Measurements from ENCODE around the gene DMD. TPM values are rescaled to one million over a fixed set of nuclear protein-coding genes. Genes with fewer than 3 reads are reported as not detected.

The DMD gene
- total and polyA plus RNA-seq, 2 of the 13 experiments (the other 11 are each of a cell fraction or from before 2014, with no cell fraction given) = 17.6 to 25.9 TPM

DNA sequence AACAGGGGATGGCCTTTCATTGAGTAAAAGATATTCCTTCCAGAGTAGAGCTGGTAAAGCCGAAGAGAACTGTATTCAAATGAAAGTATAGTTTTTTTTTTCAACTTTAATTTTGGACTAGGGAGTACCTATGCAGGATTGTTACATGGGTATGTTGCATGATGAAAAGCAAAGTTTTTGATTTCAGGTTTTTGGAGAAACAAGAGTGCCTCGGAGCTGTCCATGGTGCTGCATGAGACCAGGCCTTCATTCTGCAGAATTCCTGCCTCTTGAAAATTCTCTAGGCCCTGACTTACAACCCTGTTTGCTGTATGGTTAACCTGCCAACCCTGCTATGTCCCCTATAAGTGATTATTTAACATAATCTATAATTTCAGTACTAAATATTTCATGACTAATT is 1073.8 kb downstream of the DMD start:
- CTCF ChIA-PET (ENCODE audit: low intra/inter-chr PET ratio, low total read pairs) = no interaction called here

More for the DNA sequence above, 1073.8 kb downstream of the DMD start:
- no peak for FAIRE-seq
- 8% methylated on average over 1 of the region's 2 CpGs for WGBS (ENCODE audit: low lambda C conversion rate)
- ATAC-seq = no peak
- Histone ChIP-seq H3K9ac (ENCODE audit: insufficient read depth, low read depth, low read length) (no peak overlapping the region), H3K4me2 (ENCODE audit: low read depth, low read length) (no peak overlapping the region), H3K27me3 (ENCODE audit: control insufficient read depth in 1 of 2, insufficient read depth in 2 of 2, low read length in 2 of 2) (no peaks in the 10 kb centered on the region), H3K9me3 (ENCODE audit: low read length) (no peaks in the 10 kb centered on the region), H3K27ac (ENCODE audit: extremely low read length, insufficient read depth, low read length) (no peak overlapping the region), H3K4me1 (ENCODE audit: insufficient read depth, low read length) (no peaks in the 10 kb centered on the region), H3K36me3 (replicated peaks in 1 of 2; ENCODE audit: control insufficient read depth in 1 of 2, insufficient read depth in 2 of 2, low read length in 2 of 2) (no peaks in the 10 kb centered on the region), H4K20me1 (ENCODE audit: insufficient read depth, low read length) (no peaks in the 10 kb centered on the region), H3K79me2 (ENCODE audit: insufficient read depth, low read length) (no peaks in the 10 kb centered on the region), H3K4me3 (replicated peaks in 1 of 3; ENCODE audit: insufficient read depth in 1 of 3, low read depth in 2 of 3, low read length in 3 of 3) (no peak overlapping the region), H2AFZ (ENCODE audit: low read length) (no peak overlapping the region)
- DNase-seq (ENCODE audit: low spot score) = no peak
- intact Hi-C loops (cut with micrococcal nuclease; ENCODE audit: unreplicated experiment) (no loop called here), in situ Hi-C loops (cut with HindIII; ENCODE audit: extremely low pct_ligation_motif_present, low pct_unique_long_range_greater_than_20kb) (no loop called here)
- TF ChIP-seq ZNF552 (CRISPR knock-in tag; IDR thresholded peaks at IDR 0.05; ENCODE audit: borderline replicate concordance) = no peak
- TF ChIP-seq ZEB1 (IDR thresholded peaks at IDR 0.05; ENCODE audit: insufficient replicate concordance, low read depth) = no peak
- no peak for TF ChIP-seq ASH2L (IDR thresholded peaks at IDR 0.05; ENCODE audit: insufficient read length, low read depth, low read length)
- TF ChIP-seq MIER2 (CRISPR knock-in tag; IDR thresholded peaks at IDR 0.05) = peak; percentile 87
- TF ChIP-seq, protein P1, sequence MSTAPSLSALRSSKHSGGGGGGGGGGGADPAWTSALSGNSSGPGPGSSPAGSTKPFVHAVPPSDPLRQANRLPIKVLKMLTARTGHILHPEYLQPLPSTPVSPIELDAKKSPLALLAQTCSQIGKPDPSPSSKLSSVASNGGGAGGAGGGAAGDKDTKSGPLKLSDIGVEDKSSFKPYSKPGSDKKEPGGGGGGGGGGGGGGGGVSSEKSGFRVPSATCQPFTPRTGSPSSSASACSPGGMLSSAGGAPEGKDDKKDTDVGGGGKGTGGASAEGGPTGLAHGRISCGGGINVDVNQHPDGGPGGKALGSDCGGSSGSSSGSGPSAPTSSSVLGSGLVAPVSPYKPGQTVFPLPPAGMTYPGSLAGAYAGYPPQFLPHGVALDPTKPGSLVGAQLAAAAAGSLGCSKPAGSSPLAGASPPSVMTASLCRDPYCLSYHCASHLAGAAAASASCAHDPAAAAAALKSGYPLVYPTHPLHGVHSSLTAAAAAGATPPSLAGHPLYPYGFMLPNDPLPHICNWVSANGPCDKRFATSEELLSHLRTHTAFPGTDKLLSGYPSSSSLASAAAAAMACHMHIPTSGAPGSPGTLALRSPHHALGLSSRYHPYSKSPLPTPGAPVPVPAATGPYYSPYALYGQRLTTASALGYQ (CRISPR knock-in tag; IDR thresholded peaks at IDR 0.05) = no peak
- TF ChIP-seq, protein P2, sequence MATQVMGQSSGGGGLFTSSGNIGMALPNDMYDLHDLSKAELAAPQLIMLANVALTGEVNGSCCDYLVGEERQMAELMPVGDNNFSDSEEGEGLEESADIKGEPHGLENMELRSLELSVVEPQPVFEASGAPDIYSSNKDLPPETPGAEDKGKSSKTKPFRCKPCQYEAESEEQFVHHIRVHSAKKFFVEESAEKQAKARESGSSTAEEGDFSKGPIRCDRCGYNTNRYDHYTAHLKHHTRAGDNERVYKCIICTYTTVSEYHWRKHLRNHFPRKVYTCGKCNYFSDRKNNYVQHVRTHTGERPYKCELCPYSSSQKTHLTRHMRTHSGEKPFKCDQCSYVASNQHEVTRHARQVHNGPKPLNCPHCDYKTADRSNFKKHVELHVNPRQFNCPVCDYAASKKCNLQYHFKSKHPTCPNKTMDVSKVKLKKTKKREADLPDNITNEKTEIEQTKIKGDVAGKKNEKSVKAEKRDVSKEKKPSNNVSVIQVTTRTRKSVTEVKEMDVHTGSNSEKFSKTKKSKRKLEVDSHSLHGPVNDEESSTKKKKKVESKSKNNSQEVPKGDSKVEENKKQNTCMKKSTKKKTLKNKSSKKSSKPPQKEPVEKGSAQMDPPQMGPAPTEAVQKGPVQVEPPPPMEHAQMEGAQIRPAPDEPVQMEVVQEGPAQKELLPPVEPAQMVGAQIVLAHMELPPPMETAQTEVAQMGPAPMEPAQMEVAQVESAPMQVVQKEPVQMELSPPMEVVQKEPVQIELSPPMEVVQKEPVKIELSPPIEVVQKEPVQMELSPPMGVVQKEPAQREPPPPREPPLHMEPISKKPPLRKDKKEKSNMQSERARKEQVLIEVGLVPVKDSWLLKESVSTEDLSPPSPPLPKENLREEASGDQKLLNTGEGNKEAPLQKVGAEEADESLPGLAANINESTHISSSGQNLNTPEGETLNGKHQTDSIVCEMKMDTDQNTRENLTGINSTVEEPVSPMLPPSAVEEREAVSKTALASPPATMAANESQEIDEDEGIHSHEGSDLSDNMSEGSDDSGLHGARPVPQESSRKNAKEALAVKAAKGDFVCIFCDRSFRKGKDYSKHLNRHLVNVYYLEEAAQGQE (IDR thresholded peaks at IDR 0.05; ENCODE audit: borderline replicate concordance in 1 of 2, low read depth in 1 of 2, low read length in 2 of 2) = peak; percentile 53 to 94
- no peak for TF ChIP-seq GPN1 (CRISPR knock-in tag; IDR thresholded peaks at IDR 0.05; ENCODE audit: borderline replicate concordance)
- POLR2A ChIA-PET = no interaction called here
- BruUV-seq (replicated peaks) = no TSS peak

All from HepG2 (cell line).